HG02981 (cell line): ENCODE measurements around the gene SLC10A3.

Experiments
- ATAC-seq: cut with Tn5 transposase; IDR thresholded peaks from one replicate; pipeline ENCODE4 v1.9.1; 2021; ENCODE audit warnings: mild to moderate bottlenecking, moderate library complexity; ENCODE audit not compliant: unreplicated experiment

SLC10A3 gene

DNA sequence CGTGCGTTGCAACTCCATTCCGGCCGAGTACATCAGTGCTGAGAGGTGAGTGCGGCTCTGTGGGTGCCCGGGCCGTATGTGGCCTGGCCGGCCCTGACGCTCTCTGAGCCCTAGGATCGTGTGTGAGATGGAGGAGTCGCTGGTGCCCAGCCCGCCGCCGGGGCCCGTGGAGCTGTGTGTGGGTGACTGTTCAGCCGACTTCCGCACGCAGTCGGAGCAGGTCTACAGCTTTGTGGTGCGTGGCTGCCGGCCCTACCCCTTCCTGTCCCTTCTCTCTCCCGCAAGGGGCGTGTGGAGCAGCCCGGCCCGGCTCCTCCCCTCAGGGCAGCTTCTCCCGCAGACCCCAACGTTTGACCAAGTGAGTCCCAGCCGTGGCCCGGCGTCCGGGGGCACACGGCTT lies 24.4 kb downstream of the SLC10A3 start:
- no peak for ATAC-seq

DNA sequence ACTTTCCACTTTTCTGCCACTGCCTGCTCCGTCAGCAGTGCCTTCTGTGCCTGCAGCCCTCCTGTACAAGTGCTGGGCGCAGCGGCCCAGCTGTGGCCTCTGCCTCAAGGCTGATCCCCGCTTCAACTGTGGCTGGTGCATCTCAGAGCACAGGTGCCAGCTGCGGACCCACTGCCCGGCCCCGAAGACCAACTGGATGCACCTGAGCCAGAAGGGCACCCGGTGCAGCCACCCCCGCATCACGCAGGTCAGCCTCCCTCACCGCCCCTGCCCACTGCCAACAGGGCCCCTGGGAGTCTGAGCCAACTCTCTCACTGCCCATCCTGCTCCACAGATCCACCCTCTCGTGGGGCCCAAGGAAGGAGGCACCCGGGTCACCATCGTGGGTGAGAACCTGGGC lies 24.8 kb downstream of the SLC10A3 start:
- ATAC-seq, result no peak

DNA sequence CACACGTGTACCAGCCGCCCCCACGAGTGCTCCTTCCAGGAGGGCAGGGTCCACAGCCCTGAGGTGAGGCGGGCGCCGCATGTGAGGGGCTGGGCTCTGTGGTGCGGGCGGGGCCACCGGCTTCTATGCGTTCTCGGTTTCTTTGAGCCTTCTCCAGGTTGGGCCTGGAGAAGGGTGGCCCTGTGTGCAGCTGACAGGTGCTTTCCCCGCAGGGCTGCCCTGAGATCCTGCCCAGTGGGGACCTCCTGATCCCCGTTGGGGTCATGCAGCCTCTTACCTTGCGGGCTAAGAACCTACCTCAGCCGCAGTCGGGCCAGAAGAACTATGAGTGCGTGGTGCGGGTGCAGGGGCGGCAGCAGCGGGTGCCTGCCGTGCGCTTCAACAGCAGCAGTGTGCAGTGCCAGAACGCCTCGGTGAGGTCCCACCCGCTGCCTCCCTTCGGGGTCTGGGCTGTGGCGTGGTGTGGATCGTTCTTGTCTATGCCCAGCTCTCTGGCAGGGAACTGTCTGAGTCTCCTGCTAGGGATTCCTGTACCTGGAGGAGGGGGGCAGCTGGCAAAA lies 25.5 kb downstream of the SLC10A3 start:
- ATAC-seq, result no peak

DNA sequence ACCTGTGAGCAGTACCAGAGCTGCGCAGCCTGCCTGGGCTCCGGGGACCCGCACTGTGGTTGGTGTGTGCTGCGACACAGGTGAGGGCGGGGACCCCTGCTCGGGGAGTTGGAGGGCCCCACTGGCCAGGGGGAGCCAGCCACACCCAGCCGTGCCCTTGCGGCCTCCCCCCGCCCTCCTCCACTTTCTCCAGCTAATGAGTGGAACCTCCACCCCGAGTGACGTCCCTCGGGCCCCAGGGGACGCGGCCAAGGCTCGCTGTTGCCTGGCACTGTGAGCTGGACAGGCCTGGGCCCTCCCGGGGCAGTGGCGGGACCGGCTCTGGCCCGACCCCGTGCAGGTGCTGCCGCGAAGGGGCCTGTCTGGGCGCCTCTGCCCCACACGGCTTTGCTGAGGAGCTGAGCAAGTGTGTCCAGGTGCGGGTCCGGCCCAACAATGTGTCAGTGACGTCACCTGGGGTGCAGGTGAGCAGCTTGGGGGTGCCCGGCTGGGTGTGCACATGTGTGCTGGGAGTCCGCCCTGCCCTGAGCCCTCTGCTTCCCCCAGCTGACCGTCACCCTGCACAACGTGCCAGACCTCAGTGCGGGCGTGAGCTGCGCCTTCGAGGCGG lies 26.7 kb downstream of the SLC10A3 start:
- ATAC-seq, result no peak

DNA sequence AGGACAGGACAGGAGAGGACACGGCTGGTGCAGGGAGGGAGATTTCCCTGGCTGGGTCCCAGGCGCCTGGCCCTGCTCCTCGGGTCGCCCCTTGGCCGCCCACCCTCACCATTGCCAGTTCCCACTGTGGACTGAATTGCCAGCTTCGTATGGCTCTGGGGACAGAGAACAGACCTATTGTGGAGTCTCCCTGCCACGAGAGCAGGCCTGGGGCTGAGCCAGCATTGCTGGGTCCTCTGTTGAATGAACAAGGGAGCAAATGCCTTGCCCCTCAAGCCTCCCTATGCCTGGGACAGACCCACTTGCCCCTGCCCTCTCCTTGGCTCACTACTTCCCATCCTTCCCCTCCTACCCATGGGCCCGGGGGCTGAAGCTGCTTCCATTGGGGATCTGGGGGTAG lies 28.0 kb downstream of the SLC10A3 start:
- no peak for ATAC-seq

DNA sequence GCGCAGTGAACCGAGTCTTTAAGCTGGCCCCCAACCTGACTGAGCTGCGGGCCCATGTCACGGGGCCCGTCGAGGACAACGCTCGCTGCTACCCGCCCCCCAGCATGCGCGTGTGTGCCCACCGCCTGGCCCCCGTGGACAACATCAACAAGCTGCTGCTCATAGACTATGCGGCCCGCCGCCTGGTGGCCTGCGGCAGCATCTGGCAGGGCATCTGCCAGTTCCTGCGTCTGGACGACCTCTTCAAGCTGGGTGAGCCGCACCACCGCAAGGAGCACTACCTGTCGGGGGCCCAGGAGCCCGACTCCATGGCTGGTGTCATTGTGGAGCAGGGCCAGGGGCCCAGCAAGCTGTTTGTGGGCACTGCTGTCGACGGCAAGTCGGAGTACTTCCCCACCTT lies 30.1 kb downstream of the SLC10A3 start:
- no peak for ATAC-seq

DNA sequence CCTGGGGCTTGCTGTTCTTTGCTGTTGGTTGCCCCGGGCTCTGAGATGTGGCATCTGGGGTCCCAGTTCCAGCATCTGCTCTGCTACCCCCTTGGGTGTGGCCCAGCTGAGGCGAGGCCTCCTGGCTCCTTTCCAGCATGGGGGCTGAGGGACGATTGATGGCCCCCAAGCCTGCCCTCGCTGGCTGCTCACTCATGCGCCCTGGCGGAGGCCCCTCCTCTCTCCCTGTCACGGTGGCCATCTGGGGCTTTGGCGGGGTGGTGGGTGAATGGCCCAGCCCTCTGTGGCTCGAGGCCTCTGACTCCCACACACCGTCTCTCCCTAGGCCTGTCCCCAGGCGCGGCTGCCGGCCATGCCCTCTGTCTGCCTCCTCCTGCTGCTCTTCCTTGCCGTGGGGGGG lies 30.6 kb downstream of the SLC10A3 start:
- no peak for ATAC-seq

DNA sequence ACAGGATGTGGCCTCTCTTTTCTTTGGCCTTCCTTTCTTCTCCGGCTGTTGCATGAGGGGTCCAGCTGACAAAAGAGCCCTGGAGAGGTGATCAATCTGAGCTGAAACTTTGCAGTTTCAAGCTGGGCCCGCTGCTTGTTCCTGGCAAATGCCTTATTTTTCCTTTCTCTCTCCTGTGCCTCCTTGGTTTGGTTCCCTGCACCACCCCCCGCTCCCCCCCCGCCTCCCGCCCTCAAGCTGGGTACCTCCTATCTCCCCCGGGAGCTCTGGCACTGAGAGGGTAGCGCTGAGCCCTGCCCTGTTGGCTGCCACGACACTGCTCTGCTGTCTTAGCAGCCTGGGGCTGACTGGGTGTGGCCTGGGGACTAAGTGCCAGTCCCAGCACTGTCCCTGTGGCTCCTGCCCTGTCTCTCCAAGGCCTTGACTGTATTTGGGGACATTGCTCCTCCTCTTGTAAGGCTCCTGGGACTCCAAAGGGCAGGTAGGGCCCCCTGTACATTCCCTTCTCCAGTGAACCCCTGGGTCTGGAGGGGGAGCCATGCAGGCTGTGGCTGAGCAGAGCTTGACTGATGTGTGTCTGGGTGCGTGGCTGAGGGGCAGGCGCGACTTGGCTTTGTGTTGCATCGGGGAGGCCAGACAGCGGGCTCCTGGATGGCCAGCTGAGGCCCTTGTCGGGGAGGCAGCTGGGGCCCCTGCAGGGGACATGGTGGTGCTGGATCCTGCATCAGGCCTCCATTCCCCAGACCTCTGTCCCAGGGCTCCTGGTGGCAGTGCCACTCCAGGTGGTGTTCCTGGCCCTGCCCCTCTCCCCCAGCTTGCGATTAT lies 31.3 kb downstream of the SLC10A3 start:
- no peak for ATAC-seq

DNA sequence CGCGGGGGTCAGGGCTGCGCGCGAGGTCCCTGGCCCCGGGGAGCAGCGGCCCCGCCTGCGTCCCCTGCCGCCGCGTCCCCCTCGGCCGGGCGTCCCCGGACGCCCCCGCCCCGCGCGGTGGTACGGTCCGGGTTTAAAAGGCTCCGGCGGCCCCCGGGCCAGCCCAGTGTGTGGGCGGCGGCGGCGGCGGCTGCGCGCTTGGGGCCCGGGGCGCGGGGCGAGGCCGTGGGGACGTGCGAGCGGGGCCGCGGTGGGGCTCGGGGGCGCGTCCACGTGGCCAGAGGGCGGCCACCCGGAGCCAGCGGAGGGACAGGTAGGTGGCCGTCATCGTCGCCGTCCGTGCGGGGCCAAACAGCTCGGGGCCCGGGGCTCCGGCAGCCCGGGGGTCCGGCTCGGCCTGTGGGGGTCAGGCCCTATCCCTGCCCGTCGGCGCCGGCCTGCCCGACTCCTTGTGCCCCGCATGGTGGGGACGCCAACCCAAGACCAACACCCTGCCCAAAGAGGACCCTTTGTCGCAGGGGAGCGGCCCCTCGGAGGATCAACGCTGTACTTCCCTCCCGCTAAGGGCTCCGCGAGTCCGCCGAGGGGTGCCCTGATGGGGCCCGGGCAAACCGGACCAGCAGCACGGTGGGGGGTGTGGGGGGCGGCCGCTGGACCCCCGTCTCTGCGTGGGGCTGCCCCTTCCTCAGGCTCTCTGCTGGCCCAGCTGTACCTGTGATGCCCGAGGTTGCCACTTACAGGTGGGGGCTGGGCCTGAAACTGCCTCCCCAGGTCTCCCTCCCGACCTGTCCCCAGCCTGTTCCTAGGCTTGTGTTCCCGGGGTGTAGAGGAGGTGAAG lies 32.1 kb downstream of the SLC10A3 start, which contains the start of gene PLXNA3:
TSS of gene PLXNA3 (plus strand) at position 166 of the 838 bp plus-strand sequence. CDS start 1,903 bp downstream, outside the sequence.
- ATAC-seq, result peak; percentile 56

DNA sequence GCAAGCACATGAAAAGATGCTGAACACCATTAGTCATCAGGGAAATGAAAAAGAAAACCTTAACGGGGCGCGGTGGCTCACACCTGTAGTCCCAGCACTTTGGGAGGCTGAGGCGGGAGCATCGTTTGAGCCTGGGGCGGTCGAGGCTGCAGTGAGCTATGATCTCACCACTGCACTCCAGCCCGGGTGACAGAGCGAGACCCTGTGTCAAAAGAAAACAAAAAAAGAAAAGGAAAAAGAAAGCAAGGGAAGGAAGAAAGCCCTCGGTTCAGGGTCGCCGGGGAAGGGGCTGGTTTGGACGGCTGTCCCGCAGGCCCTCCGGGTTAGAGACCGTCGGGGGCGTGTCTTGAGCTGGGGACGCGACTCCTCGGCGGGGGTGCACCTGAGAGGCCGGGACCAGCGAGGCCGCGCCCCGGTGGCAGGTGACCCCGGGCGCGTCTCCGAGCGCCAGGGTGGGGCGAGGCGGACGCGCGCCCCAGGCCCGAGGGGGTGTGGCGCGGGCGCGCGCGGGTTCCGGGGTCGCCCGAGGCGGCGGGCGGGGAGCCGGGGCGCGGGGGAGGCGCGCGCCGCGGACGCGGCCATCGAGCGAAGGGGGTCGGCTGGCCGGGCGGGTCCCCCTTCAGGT lies 32.8 kb downstream of the SLC10A3 start:
- ATAC-seq, result peak; percentile 54

DNA sequence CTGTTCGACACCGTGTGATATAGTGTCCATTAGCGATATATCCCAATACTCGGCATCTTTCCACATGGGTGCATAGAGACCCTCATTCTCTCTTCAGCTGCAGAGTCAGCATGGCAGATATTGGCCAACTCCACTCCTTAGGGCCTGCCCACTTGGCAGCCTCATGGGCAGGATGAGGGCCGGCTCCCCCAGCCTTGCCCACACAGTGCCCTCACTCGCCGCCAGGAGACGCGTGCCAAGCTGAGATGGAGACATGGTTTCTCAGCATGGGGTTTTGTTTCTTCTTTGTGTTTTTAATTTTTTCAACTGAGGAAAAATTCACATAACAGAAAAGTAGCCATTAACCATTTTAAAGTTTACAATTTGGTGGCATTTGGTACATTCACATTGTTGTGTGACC lies 37.6 kb downstream of the SLC10A3 start:
- ATAC-seq, result no peak

DNA sequence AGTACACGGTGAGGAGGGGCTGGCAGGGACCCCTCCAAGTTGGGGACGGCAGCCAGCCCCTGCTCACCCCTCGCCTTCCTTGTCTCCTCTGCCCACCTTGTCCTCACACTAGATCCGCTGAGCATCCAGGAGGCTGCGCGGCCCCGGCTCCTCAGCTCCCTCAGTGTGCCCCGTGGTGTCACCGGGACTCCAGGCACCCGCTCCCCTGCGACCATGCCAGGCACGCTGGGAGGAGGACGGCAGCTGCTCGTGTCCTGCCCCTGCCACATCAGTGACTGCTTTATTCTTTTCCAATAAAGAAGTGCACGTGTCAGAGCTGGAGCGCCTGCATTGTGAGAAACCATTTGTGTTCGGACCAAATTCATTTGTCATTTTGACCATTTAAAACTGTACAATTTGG lies 40.1 kb downstream of the SLC10A3 start:
- ATAC-seq, result no peak

DNA sequence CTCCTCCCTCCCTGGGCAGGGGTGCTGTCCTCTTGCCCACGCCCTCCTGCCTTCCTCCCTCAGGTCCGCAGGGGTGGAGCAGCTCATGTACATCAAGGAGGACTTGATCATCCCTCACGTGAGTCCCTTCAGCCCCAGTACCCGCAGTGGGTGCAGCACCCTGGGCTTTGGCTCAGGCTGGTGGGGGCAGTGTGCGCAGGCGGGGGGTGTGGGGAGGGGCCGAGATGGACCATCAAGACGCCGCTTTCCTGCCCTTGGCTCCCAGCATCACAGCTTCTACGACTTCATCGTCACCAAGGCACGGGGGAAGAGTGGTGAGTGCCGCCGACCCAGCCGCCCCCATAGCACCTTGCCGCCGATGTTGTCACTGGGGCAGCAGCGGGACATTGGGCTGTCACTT lies 40.8 kb downstream of the SLC10A3 start:
- no peak for ATAC-seq

DNA sequence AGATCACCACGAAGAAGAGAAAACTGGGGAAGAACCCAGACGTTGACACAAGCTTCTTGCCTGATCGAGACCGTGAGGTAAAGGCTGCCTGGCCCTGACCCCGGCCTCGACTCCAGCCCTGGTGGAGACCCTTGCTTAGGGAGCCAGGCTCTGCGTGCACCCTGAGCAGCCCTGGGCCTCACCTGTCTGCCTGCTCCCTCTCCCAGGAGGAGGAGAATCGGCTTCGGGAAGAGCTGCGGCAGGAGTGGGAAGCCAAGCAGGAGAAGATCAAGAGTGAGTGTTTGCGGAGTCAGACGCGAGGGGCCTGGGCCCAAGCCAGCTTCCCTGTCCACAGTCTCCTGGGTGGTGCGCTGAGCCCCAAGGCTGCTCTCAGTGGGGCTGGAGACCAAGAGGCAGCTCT lies 41.9 kb downstream of the SLC10A3 start:
- ATAC-seq, result no peak

DNA sequence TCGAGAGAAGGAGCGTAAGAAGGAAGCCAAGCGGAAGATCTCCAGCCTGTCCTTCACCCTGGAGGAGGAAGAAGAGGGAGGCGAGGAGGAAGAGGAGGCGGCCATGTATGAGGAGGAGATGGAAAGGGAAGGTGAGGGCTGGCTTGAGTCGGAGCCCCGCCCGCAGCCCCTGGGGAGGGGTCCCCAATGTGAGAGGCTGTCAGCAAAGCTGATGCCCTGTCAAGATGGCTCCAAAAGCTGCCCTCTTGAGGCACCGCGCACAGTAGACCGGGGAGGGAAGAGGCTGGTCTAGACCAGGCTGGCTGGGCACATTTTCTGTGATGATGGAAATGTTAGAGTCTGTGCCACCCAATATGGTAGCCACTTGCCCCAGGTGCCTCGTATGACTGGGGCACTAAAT lies 44.0 kb downstream of the SLC10A3 start:
- no peak for ATAC-seq

DNA sequence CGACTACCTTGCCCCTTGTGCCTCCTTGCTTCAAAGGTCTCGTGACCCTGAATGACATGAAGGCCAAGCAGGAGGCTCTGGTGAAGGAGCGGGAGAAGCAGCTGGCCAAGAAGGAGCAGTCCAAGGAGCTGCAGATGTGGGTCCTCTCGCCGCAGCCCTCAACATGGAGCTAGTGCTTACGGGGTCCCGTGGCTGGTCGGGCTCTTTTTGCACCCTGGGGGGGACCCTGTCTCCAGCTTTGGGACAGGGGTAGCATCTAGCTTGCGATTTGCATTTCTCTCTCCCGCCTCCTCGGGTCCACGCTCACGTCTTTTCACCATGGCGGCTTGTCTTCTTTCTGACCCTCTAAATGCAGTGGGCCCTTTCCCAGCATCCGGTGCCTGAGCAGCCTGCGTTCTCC lies 44.7 kb downstream of the SLC10A3 start:
- no peak for ATAC-seq

DNA sequence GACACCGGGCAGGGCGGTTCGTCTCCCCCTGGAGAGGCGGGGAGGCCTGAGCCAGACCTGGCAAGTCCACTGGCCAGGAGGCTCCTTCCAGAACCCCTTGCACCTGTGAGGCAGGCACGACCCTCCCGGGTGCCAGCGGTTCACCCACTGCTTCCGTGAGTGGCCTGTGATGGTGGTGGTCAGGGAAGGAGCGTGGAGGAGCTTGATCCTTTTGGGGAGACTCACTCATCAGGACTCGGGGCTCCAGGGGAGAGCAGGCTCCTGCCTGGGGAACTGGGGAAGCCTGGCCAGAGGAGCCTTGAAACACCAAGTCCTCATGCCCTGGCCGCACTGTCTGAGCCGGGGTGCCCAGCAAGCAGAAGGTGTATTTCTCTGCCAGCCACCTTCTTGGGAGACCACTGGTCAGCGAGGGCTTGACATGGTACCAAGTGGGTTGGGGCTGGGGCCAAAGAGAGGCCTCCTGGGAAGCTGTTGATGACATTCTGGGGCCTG lies 45.6 kb downstream of the SLC10A3 start:
- no peak for ATAC-seq

DNA sequence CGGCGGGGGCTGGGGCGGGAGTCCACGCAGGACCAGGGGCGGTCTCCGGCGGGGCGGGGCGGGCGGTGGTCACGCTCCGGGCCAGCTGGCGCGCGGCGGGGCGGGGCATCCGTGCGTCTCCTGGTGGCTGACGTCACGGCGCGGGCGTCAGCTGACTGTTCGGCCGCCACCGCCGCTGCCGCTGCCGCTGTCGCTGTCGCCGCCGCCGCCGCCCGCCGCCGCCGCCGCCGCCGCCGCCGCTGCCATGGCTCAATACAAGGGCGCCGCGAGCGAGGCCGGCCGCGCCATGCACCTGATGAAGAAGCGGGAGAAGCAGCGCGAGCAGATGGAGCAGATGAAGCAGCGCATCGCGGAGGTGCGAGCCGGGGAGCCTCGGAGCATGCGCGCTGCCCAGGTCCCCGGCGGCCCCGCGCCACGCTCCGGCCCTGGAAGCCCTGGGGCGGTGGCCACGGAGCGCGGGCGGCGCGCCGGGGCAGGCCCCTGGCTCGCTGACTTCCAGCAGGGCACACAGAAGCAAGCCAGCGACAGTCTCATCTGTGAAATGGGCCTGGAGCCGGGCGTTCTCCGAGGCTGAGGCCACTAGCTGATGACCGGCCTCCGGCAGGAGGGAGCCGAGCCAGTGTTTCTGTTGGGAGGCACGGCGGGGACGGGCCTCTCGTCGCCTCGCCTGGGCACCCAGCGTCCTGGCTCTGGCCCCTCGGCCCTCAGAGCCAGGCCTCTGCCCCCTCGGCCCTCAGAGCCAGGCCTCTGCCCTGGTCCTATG lies 46.3 kb downstream of the SLC10A3 start, which contains the start of gene FAM50A:
TSS of gene FAM50A (plus strand) at position 150 of the 763 bp plus-strand sequence. CDS start at position 245, 95 bp downstream.
- ATAC-seq, result peak; percentile 87

DNA sequence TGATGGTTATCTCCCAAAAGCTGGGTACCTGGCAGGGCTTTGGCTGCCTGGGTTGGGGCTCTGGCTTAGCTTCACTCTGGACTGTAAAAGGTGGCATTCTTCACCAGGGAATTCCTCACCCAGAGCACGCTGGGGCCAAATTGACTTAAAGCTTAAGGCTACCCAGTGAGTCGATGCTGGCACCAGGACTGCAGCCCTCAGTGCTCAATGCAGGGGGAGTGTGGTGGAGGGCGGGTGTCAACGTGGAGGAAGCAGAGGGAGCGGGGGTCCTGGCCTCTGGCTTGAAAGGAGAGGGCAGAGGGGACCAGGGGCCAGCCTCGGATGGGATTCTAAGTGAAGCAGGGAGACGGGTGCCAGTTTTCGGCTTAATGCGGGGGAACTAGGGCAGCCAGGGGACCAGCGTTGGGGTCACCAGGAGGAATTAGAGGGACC lies 46.9 kb downstream of the SLC10A3 start:
- no peak for ATAC-seq
